GM10248 (cell line): ENCODE measurements around the gene CHST15.

Source experiments
- CTCF ChIA-PET: fragments of 300-600 bp; sonication (Branson Sonifier 250); formaldehyde crosslinking; extraction: SDS; loops from one replicate; lab custom pipeline; 2021; ENCODE audit warnings: antibody characterized with exemption; lab: Yijun Ruan, JAX
- POLR2A ChIA-PET: fragments of 350-650 bp; sonication (Branson Sonifier 250); formaldehyde crosslinking; extraction: SDS; loops from one replicate; lab custom pipeline; 2020; ENCODE audit warnings: antibody characterized with exemption; lab: Yijun Ruan, JAX
- DNase-seq: peaks from one replicate; pipeline ENCODE4 v3.0.0; 2012; ENCODE audit errors: extremely low spot score
- TF ChIP-seq, protein P1 (sequence below): IDR thresholded peaks from 2 replicates; pipeline ENCODE4 v1.5.1; 2012; ENCODE audit warnings: mild to moderate bottlenecking, low read depth; ENCODE audit errors: extremely low read depth, missing control alignments, control extremely low read depth

CHST15 gene

DNA sequence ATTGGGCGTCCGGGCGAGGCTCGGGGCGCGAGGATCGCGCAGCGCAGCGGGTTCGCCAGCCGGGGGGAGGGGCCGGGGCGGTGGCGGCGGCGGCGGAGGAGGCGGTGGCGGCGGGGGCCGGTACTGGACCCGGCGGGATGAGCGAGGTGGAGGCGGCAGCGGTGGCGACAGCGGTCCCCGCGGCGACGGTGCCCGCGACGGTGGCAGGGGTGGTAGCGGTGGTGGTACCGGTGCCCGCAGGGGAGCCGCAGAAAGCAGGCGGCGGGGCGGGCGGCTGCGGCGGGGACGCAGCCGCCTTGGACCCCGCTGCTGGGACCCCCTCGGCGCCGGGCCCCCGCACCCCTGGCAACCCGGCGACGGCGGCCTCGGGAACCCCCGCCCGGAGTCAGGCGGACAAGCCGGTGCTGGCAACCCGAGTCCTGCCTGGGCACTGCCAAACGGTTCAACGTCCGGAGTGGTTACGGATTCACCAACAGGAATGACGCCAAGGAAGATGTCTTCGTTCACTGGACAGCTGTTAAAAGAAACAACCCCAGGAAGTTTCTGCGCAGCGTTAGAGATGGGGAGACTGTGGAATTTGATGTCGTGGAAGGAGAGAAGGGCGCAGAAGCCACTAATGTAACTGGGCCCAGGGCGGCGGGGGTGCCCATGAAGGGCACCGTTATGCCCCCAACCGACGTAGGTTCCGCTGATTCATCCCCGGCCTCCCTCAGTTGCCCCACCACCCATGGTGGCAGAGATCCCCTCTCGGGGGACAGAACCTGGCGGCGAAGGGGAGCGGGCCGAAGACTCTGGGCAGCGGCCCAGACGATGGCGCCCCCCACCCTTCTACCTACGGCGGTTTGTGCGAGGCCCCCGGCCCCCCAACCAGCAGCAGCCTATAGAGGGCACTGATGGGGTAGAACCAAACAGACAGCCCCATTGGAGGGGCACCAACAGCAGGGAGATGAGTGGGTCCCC lies 101.5 kb downstream of the CHST15 start:
- peak; percentile 5 for DNase-seq
- CTCF ChIA-PET, result interaction anchor here (2.0 to 13.9 kb wide), 2 partner anchors 396 to 398 kb away, joined by 10 to 341 read pairs; no protein-coding TSS in a partner anchor
- TF ChIP-seq, protein P1, sequence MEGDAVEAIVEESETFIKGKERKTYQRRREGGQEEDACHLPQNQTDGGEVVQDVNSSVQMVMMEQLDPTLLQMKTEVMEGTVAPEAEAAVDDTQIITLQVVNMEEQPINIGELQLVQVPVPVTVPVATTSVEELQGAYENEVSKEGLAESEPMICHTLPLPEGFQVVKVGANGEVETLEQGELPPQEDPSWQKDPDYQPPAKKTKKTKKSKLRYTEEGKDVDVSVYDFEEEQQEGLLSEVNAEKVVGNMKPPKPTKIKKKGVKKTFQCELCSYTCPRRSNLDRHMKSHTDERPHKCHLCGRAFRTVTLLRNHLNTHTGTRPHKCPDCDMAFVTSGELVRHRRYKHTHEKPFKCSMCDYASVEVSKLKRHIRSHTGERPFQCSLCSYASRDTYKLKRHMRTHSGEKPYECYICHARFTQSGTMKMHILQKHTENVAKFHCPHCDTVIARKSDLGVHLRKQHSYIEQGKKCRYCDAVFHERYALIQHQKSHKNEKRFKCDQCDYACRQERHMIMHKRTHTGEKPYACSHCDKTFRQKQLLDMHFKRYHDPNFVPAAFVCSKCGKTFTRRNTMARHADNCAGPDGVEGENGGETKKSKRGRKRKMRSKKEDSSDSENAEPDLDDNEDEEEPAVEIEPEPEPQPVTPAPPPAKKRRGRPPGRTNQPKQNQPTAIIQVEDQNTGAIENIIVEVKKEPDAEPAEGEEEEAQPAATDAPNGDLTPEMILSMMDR, result no peak
- POLR2A ChIA-PET, result no interaction called here

DNA sequence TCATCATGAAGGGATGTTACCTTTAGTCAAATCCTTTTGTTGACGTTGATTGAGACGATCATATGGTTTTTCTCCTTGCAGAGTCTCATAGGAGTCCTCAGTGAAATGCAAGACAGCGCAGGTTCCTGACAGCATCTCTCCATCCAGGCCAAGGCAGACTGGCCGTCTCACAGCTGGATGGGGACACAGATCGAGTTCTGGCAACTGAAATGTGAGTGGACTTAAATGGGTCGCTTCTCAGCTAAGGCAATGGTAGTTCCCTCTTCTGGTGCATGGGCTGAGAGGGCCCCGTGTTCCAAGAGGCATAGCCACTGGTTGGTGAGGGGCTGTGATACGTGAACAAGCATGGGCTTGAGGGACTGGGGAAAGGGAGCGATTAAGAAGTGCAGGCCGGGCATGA lies 102.5 kb downstream of the CHST15 start:
- POLR2A ChIA-PET, result no interaction called here
- no peak for DNase-seq
- TF ChIP-seq, protein P1, result no peak
- CTCF ChIA-PET, result interaction anchor here (2.0 kb wide), 1 partner anchor 399 kb away, joined by 10 read pairs; no protein-coding TSS in a partner anchor

DNA sequence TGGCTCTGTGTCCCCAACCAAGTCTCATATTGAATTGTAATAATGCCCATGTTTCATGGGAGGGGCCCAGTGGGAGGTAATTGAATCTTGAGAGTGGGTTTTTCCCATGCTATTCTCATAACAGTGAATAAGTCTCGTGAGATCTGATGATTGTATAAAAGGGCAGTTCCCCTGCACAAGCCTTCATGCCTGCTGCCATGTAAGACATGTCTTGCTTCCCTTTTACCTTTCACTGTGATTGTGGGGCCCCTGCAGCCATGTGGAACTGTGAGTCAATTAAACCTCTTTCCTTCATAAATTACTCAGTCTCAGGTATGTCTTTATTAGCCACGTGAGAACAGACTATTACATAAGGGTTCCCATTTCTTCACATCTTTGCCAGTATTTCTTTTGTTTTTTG lies 104.7 kb downstream of the CHST15 start:
- POLR2A ChIA-PET, result no interaction called here

DNA sequence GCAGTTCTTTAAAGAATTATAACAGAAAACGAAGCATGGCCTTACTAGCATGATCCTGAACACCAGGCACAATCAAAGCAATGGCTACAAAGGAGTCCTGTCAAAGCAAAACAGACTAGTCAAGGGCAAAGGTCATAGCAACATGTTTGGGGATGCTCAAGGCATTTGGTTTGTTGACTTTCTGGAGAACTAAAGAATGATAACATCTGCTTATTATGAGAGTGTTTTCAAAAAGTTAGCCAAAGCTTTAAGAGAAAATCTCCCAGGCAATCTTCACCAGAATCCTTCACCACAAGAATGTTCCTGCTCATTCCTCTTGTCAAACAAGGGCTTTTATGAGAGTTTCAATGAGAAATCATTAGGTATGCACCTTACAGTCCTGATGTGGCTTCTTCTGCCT lies 106.7 kb downstream of the CHST15 start:
- ChIA-PET CTCF (interaction anchor here (1.9 to 2.4 kb wide), 2 partner anchors 9 to 402 kb away, joined by 11 to 14 read pairs; no protein-coding TSS in a partner anchor), POLR2A (no interaction called here)
- DNase-seq, result no peak
- TF ChIP-seq, protein P1, result no peak

More for the DNA sequence above, 104.7 kb downstream of the CHST15 start:
- TF ChIP-seq, protein P1, result no peak
- CTCF ChIA-PET, result no interaction called here
- DNase-seq, result no peak

DNA sequence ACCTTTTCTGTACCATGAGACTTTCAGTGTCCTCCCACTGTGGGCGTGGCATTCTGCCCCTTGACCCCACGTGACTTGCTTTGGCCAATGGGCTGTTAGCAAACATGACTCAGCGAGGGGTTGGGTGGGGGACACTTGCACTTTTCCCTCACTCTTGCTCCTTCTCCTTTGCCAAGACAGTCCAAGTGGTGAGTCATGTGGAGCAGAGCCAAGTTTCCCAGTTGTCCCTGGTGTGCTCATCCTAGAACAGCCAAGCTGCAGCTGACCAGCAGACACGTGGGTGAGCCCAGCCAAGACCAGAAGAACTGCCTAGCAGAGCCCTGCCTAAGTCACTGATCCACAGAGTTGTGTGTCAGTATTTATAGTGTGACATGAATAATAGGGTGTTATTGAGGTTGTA lies 119.0 kb downstream of the CHST15 start:
- TF ChIP-seq, protein P1, result no peak
- CTCF ChIA-PET, result interaction anchor here (1.2 to 1.5 kb wide), 2 partner anchors 392 to 415 kb away, joined by 4 read pairs; no protein-coding TSS in a partner anchor
- POLR2A ChIA-PET, result no interaction called here
- DNase-seq, result no peak

DNA sequence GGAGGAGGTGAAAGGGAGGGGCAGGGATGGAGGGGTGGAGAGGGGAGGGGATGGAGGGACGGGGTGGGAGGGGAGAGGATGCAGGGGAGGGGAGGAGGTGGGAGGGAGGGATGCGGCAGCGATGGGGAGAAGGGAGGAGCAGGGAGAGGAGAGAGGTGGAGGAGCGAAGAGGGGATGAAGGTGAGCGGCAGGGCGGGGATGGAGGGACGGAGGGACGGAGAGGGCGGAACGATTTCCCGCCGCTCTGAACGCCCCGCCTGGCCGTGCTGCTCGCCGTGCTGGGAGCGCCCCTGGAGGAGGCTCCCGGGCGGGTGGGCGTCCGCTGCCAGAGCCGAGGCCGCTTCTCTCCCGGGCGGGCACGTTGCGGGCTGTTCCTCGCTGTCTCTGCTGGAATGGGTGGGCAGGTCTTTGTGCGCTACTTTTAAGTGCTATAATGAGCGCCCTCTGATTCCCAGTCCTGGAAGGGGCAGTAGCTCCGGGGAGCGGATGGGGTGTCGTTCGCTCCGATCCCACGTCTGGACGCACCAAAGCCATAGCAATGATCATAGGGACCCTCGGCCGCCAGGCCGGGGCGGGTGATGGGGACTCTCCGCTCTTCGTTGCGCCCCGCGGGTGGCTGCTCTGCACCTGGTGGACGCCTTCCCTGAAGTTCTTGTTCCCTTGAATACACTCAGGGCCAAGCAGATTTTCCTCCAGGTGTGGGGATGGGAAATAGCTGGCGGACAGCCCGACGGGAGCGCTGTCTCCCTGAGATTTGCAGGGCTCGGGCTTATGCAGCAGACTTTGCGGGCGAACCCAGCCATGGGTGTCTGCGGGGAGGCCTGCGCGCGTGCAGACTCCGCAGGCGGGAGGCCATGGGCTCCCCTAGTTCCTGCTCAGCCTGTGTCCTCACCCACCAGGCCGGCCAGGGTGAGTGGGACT lies 120.7 kb downstream of the CHST15 start:
- TF ChIP-seq, protein P1, result no peak
- ChIA-PET POLR2A (no interaction called here), CTCF (interaction anchor here (1.1 to 1.7 kb wide), 2 partner anchors 11 to 390 kb away, joined by 3 read pairs; no protein-coding TSS in a partner anchor)
- DNase-seq, result no peak
